ENCODE data around the gene HNRNPD.
A peak's percentile ranks its signal among the peaks of the same experiment; 100 is the strongest.
"Not testable (repeated sequence)": the region's sequence is repeated elsewhere in the genome, so short reads cannot be mapped to it uniquely, and the experiment has no call there.

HNRNPD gene

DNA sequence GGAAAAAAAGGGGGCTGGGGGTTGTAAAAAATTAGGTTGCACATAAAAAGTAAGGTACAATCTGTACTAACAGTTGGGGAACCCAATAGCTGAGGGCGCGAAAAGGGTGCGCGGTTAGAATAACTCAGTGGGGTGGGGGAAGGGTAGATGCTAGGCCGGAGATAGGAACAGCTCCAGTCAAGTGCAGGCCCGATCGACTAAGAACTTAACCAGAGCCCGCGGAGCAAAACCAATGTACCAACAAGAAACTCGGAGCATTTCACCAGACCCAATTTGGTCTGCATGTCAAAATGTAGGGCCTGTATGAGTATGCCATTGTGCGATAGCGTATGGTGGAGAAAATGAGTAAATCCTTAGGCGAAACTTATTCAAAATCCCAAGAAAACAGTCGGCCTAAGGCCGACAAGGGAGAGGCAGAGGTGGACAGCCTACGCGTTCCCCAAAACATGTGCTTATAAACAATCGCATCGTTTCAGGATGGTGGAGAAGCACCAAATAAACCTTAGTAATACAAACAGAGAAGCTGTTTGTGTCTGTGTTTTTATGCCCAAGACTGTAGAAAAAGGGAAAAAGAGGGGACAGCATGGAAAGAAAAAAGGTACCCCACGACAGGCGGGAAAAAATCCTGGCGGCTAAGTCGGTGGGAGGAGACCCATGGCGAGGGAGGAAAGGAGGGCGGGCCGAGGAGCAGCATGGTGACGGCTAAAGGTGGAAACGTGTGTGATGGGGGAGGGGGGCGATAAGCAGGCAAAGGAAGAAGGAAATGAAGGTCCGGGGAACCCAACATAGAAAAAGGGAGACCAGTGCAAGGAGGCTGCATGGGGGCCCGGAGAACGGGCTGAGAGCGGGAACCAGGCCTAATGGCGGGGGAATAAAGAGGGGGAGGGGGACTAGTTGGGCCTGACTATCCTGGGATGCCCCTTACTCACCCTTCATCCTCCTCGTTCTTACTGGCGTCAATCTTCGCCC, 990 bp downstream of the HNRNPD start:
- H3K4me3 ChIP-seq (replicated peaks; ENCODE audit: low read depth, low read length), result peak overlapping the region; percentile 98
- TF ChIP-seq, protein P1, sequence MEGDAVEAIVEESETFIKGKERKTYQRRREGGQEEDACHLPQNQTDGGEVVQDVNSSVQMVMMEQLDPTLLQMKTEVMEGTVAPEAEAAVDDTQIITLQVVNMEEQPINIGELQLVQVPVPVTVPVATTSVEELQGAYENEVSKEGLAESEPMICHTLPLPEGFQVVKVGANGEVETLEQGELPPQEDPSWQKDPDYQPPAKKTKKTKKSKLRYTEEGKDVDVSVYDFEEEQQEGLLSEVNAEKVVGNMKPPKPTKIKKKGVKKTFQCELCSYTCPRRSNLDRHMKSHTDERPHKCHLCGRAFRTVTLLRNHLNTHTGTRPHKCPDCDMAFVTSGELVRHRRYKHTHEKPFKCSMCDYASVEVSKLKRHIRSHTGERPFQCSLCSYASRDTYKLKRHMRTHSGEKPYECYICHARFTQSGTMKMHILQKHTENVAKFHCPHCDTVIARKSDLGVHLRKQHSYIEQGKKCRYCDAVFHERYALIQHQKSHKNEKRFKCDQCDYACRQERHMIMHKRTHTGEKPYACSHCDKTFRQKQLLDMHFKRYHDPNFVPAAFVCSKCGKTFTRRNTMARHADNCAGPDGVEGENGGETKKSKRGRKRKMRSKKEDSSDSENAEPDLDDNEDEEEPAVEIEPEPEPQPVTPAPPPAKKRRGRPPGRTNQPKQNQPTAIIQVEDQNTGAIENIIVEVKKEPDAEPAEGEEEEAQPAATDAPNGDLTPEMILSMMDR (IDR thresholded peaks at IDR 0.05; ENCODE audit: low read length, missing control alignments), result no peak
- peak; percentile 66 for DNase-seq (ENCODE audit: low read depth)

- H3K4me3 ChIP-seq (replicated peaks; ENCODE audit: low read depth, low read length), result peak overlapping the region; percentile 98
- DNase-seq (ENCODE audit: low read depth), result no peak
- TF ChIP-seq, protein P1 (IDR thresholded peaks at IDR 0.05; ENCODE audit: low read length, missing control alignments), result no peak
Observed at GRCh38 chr4:82371497-82371896, 2.3 kb downstream of the HNRNPD start.

GRCh38 chr4:82367438-82368097, 6.2 kb downstream of the HNRNPD start:
- TF ChIP-seq, protein P1 (IDR thresholded peaks at IDR 0.05; ENCODE audit: low read length, missing control alignments), result no peak
- DNase-seq (ENCODE audit: low read depth), result no peak
- H3K4me3 ChIP-seq (replicated peaks; ENCODE audit: low read depth, low read length), result no peak overlapping the region

DNA sequence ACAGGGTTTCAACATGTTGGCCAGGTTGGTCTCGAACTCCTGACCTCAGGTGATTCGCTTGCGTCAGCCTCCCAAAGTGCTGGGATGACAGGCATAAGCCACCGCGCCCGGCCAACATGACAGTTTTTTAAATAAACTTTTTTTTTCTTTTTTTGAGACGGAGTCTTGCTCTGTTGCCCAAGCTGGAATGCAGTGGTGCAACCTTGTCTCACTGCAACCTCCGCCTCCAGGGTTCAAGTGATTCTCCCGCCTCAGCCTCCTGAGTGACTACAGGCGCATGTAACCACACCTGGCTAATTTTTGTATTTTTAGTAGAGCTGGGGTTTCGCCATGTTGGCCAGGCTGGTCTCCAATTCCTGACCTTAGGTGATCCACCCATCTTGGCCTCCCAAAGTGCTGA, 7.4 kb downstream of the HNRNPD start:
- not testable (repeated sequence) for DNase-seq (ENCODE audit: low read depth); H3K4me3 ChIP-seq (replicated peaks; ENCODE audit: low read depth, low read length)

DNA sequence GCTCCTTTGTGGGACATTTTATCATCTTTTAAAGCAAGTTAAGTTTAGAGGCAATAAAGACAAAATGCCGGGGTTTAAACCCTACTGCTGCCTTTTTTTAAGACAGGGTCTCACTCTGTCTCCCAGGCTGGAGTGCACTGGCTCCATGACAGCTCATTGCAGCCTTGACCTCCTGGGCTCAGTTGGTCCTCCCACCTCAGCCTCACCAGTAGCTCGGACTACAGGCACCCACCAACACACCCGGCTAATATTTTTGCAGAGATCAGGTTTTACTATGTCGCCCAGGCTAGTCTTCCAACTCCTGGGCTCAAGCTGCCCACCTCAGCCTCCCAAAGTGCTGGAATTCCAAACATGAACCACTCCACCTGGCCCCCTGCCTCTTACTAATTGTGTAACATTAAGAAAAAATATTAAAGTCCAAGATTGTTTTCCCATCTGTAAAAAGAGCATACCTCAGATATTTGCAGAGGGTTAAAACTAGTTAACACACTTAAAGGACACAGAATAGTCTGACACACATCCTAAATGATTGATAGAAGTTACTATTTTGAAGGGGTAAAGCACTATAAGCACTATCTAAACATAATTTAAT, 9.8 kb downstream of the HNRNPD start:
- TF ChIP-seq, protein P1 (IDR thresholded peaks at IDR 0.05; ENCODE audit: low read length, missing control alignments), result no peak
- no peak for DNase-seq (ENCODE audit: low read depth)
- H3K4me3 ChIP-seq (replicated peaks; ENCODE audit: low read depth, low read length), result no peak overlapping the region

DNA sequence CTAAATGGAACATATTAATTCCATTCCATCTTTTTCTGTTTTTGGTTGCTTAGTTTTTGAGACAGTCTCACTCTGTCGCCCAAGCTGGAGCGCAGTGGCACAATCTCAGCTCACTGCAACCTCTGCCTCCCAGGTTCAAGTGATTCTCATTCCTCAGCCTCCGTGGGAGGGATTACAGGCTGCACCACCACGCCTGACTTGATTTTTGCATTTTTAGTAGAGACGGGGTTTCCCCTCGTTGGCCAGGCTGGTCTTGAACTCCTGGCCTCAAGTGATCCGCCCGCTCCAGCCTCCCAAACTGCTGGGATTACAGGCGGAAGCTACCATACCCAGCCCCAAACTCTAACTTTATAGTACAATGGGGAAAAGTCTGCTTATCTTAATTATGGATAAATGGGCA, 11.2 kb downstream of the HNRNPD start:
- no peak for DNase-seq (ENCODE audit: low read depth)
- TF ChIP-seq, protein P1 (IDR thresholded peaks at IDR 0.05; ENCODE audit: low read length, missing control alignments), result no peak
- no peak overlapping the region for H3K4me3 ChIP-seq (replicated peaks; ENCODE audit: low read depth, low read length)
